Osteocyte (in vitro differentiated cells): Measurements from ENCODE around the gene GOLGA8M. TPM values are rescaled to one million over a fixed set of nuclear protein-coding genes. Genes with fewer than 3 reads are reported as not detected.
"Not testable (repeated sequence)": the region's sequence is repeated elsewhere in the genome, so short reads cannot be mapped to it uniquely, and the experiment has no call there.

Experiments used
- DNase-seq: peaks from one replicate; pipeline ENCODE4 v3.0.0; 2021; ENCODE audit warnings: mixed read lengths; ENCODE audit not compliant: unreplicated experiment; ENCODE audit errors: extremely low spot score
- H3K27ac Mint-ChIP-seq: one replicate; pipeline ENCODE4 v1.8.0; 2021; ENCODE audit warnings: mild to moderate bottlenecking, mixed read lengths; ENCODE audit not compliant: unreplicated experiment
- H3K27me3 Mint-ChIP-seq: one replicate; pipeline ENCODE4 v1.8.0; 2021; ENCODE audit warnings: mixed read lengths; ENCODE audit not compliant: unreplicated experiment
- H3K36me3 Mint-ChIP-seq: one replicate; pipeline ENCODE4 v1.8.0; 2021; ENCODE audit warnings: mixed read lengths; ENCODE audit not compliant: unreplicated experiment
- H3K4me1 Mint-ChIP-seq: one replicate; pipeline ENCODE4 v1.8.0; 2021; ENCODE audit warnings: mixed read lengths; ENCODE audit not compliant: unreplicated experiment
- H3K4me3 Mint-ChIP-seq: one replicate; pipeline ENCODE4 v1.8.0; 2021; ENCODE audit warnings: mild to moderate bottlenecking, moderate library complexity, mixed read lengths; ENCODE audit not compliant: unreplicated experiment
- H3K9me3 Mint-ChIP-seq: one replicate; pipeline ENCODE4 v1.8.0; 2021; ENCODE audit warnings: mixed read lengths; ENCODE audit not compliant: unreplicated experiment
- total RNA-seq: library from RNA; stranded (reverse); gene quantifications from 2 replicates; pipeline ENCODE4 v1.2.1, GENCODE V29; 2021

The GOLGA8M gene
- total RNA-seq, 1 donor from 2014 or later = 3.5 TPM

DNA sequence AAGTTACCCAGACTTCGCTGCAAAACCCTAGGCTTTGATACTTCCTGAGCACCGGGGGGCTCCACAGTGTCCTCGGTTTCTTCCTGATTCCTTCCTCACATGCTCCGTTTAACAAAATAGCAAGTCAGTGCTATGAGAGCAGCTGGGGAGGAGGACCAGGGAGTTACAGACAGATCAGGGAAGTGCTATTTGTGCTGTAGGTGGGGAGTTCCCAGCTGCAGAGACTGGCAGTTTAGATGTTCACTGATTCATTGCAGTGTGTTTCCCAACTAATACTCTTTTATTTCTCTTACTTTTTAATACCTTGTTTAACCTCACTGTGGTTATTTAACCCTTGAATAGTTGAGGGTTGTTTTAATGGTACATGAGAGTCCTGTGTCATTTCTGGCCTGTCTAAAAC lies 45.8 kb downstream of the GOLGA8M start:
- H3K27ac Mint-ChIP-seq, H3K4me3 Mint-ChIP-seq, H3K27me3 Mint-ChIP-seq, H3K9me3 Mint-ChIP-seq, H3K4me1 Mint-ChIP-seq, H3K36me3 Mint-ChIP-seq, DNase-seq: not testable (repeated sequence)

DNA sequence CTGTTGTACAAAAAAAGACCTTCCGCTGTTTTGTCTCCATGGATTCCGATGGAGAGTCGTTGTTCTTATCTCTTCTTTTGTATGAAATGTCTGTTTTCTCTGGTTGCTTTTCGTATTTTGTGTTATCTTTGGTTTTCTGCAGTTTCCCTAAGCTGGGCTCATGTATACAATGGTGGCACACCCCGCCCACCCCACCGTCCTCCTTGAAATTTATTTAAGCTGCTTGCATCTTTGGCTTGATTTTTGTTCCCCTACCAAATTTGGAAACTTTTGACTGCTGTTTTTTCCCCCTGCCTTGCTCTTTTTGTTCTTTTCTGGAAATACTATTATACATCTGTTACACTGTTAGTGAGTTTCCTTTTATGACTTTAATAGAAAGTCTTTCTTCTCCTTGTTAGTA lies 47.6 kb downstream of the GOLGA8M start:
- not testable (repeated sequence) for H3K9me3 Mint-ChIP-seq, H3K27me3 Mint-ChIP-seq, H3K36me3 Mint-ChIP-seq, H3K27ac Mint-ChIP-seq, H3K4me3 Mint-ChIP-seq, H3K4me1 Mint-ChIP-seq, DNase-seq

DNA sequence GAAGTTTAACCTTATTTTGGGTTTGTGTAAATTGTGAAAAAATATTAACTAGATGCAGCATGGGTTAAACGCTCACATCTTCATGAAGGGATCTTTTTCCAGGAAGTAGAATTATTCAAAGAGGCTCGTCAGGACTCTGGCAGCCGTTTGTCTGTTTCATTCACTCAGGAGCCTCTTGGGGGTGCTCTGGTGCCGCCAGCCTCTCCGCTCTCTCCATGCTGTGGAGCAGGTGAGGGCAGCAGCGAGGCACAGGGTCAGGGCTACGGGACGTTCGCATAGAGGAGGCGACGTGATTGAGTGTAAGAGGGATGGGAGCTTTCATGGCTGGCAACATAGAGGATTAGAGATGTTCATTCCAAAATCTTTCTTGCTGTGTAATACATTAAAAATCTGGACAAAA lies 48.5 kb downstream of the GOLGA8M start:
- not testable (repeated sequence) for H3K9me3 Mint-ChIP-seq, H3K36me3 Mint-ChIP-seq, H3K4me3 Mint-ChIP-seq, H3K27ac Mint-ChIP-seq, H3K4me1 Mint-ChIP-seq, DNase-seq, H3K27me3 Mint-ChIP-seq

DNA sequence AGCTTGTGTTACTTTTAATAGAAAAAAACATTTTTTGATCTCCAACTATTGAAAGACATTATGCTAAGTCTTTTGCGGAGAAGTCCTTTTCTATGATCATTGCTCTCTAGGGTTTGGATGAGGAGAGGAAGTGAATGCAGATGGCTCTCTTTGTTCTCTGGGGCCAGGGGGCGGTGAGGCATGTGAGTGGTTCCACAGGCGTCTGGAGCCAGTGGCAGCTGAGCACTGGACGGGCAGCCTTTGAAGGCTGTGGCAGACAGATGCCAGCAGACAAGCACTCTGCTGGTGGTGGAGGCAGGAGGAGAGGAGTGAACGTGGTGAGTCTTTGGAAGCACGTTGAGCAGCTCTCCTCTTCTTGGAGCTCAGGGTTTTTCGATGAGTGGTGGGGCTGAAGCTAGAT lies 51.5 kb downstream of the GOLGA8M start:
- not testable (repeated sequence) for H3K36me3 Mint-ChIP-seq, H3K9me3 Mint-ChIP-seq, H3K27me3 Mint-ChIP-seq, H3K4me3 Mint-ChIP-seq, H3K27ac Mint-ChIP-seq, DNase-seq, H3K4me1 Mint-ChIP-seq

DNA sequence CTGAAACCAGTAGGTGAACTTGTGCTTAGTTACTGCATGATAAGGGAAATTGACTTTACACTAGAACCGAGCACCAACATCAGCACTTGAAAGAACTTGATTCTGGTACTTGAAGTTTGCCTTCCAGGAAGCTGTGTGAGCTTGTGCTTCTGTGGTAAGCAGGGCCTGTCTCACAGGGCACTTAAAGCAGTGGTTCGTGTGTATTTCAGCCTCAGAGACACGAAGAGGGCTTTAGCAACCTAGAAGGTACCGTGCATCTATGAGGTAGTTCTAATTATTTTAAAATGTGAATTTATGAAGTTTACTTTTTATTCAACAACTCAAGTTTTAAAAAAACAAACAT lies 56.2 kb downstream of the GOLGA8M start:
- H3K36me3 Mint-ChIP-seq, H3K27ac Mint-ChIP-seq, H3K27me3 Mint-ChIP-seq, H3K4me1 Mint-ChIP-seq, DNase-seq, H3K9me3 Mint-ChIP-seq, H3K4me3 Mint-ChIP-seq: not testable (repeated sequence)

DNA sequence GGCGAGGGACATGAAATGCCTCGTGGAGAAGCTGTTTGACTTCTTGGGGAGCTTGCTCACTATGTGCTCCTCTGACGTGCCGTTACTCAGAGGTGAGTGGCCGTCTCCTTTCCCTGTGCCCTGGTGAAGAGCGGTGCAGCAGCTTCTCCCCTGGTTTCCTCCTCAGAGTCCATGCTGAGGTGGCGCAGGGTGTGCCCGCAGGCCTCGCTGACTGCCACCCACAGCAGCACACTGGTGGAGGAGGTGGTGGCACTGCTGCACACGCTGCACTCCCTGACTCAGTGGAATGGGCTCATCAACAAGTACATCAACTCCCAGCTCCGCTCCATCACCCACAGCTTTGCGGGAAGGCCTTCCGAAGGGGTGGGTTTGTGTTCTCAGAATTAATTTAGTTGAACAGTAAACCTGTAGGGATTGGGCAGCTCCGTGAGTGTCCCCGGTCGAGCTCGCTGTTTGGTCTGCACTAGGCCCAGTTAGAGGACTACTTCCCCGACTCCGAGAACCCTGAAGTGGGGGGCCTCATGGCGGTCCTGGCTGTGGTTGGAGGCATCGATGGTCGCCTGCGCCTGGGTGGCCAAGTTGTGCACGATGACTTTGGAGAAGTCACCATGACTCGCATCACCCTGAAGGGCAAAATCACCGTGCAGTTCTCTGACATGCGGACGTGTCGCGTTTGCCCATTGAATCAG lies 56.7 kb downstream of the GOLGA8M start:
- not testable (repeated sequence) for H3K27ac Mint-ChIP-seq, H3K36me3 Mint-ChIP-seq, H3K4me1 Mint-ChIP-seq

DNA sequence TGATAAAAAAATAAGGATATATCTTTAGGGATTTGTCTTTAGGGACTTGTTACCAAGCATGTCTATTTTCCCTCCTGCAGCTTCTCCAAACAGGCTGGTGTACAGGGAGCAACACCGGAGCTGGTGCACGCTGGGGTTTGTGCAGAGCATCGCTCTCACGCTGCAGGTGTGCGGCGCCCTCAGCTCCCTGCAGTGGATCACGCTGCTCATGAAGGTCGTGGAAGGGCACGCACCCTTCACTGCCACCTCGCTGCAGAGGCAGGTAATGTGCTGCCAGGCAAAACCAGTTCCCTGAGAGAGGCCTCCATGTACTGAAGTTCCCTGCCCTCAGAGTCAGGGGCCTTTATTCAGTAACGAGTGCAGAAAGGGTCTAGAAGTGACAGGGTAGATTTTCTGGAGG lies 58.0 kb downstream of the GOLGA8M start:
- DNase-seq, H3K27me3 Mint-ChIP-seq, H3K9me3 Mint-ChIP-seq, H3K27ac Mint-ChIP-seq, H3K36me3 Mint-ChIP-seq, H3K4me1 Mint-ChIP-seq, H3K4me3 Mint-ChIP-seq: not testable (repeated sequence)

More for the DNA sequence above, 56.7 kb downstream of the GOLGA8M start:
- not testable (repeated sequence) for H3K9me3 Mint-ChIP-seq, H3K27me3 Mint-ChIP-seq, H3K4me3 Mint-ChIP-seq
- peak; percentile 72 for DNase-seq

DNA sequence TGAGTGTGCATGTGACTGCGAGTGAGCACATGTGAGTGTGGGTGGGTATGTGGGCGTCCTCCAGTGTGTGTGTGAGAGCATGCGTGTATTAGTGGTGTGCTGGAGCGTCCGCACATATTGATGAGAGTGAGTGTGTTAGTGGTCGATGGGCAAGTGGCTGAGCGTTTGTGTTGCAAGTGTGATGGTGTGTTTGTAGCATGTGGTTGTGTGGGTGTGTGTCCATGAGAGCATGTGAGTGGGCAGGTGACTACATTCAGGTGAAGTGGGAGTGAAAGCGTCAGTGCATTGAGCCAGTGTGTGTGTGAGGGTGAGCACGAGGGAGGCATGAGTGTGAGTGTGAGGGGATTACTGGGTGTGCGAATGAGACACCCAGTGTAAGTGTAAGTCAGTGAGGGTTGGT lies 59.7 kb downstream of the GOLGA8M start:
- not testable (repeated sequence) for H3K4me3 Mint-ChIP-seq, H3K27me3 Mint-ChIP-seq, H3K27ac Mint-ChIP-seq, DNase-seq, H3K9me3 Mint-ChIP-seq, H3K4me1 Mint-ChIP-seq, H3K36me3 Mint-ChIP-seq

Other genes starting within 250 kb of the GOLGA8M start
- not detected in 2 replicates for gene GOLGA8G, start 179.4 kb downstream of the GOLGA8M start, total RNA-seq
- gene GOLGA6L25, start 158.9 kb downstream of the GOLGA8M start, total RNA-seq = not detected in 2 replicates
- not detected in 2 replicates for gene GOLGA6L7, start 136.2 kb upstream of the GOLGA8M start, total RNA-seq
- gene APBA2, start 173.6 kb upstream of the GOLGA8M start, total RNA-seq = 23.5 and 24.7 TPM in 2 replicates